T1000 (cell line): ENCODE measurements around the gene KDM5A.
"Not testable (repeated sequence)": the region's sequence is repeated elsewhere in the genome, so short reads cannot be mapped to it uniquely, and the experiment has no call there.

Experiments used
- DNase-seq: peaks from one replicate; lab custom pipeline; 2025; ENCODE audit warnings: mixed read lengths; lab: John Stamatoyannopoulos, UW

Gene KDM5A

DNA sequence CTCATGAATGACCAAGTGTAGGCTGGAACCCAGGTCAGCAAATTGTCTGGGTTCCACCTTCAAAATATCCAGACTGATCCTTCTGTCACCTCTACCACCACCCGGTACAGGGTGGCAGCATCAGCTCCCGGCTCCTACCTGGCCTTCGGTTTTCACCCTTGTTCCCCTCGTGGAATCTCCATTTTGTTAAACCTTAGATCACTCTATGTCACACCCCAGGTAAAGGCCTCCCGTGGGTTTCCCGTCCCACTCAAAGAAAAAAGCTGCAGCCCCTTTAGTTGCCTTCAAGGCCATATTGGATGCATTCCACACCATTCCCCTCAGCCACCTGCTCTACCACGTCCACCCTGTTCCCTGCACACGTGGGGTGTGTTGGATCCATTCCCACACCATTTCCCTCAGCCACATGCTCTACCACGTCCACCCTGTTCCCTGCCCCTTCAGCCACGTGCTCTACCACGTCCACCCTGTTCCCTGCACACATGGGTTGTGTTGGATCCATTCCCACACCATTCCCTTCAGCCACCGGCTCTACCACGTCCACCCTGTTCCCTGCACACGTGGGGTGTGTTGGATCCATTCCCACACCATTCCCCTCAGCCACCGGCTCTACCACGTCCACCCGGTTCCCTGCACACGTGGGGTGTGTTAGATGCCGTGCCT is 150.3 kb downstream of the KDM5A start:
- no peak for DNase-seq

DNA sequence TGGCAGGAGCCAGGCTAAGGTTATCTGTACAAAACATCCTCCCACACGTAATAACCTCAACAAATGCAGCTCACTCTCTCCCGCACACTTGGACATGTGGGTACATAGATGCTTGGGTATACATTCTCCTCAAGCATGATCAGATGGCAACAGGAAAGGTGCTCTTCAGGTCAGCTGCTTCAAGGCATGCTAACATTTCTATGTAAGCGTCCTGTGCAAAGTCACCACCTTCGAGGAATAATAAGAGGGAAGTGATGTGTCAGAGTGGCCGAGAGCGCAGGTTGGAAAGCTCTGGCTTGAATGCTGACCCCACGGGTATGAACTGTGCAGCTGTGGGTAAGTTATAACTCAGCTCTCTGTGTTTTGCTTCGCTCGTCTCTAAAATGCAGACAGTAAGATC is 151.0 kb downstream of the KDM5A start:
- DNase-seq: no peak

DNA sequence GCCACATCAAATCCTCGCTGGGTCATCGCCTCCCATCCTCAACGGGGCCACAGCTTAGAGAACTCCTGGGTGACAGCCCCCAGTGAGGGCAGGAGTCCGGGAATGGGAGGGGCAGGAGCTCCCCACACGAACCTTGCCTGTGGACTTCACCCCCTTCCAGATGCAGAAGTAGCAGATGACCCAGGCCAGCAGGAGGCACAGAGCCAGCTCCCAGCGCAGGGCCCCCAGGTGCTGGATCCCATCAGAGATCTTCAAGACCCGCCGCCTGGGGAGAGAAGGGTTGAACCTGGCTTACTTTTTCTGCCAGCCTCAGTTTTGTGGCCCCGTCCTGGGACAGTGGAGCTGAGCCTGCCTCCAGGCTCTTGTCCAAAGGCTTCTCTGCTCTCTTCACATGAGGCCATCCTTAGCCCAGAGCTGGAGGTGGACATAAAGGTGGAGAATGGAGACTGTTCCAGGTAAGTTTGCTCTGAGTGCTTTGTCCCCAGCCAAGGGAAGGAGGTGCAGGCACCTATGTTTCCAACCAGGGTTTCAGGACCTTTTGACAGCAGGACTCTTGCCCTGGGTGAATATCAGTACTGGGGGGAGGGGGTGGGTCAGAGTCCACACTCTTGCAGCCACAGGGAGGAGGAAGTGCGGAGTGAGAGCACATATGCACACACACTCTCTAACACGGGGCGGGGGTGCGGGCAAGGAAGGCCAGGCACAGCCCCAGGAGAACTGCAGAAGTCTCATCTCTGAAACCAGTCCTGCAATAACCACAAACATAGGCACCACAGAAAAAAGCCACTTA is 151.9 kb downstream of the KDM5A start:
- no peak for DNase-seq

DNA sequence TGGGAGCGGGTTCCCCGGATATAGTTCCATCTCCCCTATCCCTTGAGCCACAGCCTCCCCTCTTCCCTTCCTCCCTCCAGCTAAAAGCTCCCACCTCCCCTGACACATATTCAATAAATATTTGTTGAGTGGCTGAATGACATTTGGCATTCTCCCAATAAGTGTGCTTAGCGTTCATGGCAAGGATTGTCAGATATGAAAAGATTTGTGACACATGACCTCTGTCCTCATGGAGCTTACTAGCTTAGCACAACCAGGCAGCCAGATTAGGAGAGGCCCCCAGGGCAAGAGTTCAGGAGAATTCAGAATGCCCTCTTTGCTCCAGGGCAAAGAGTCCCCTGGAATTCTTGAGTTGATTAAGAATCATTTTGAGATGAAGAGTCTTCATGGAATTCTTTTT is 152.7 kb downstream of the KDM5A start:
- DNase-seq: no peak

DNA sequence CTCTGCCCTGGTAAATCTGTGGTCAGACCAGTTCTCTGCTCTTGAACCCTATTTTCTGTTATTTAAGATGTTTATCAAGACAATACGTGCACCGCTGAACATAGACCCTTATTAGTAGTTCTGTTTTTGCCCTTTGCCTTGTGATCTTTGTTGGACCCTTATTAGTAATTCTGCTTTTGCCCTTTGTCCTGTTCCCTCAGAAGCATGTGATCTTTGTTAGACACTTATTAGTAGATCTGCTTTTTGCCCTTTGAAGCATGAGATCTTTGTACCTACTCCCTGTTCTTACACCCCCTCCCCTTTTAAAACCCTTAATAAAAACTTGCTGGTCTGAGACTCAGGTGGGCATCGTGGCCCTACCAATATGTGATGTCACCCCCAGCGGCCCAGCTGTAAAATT is 153.2 kb downstream of the KDM5A start:
- not testable (repeated sequence) for DNase-seq

DNA sequence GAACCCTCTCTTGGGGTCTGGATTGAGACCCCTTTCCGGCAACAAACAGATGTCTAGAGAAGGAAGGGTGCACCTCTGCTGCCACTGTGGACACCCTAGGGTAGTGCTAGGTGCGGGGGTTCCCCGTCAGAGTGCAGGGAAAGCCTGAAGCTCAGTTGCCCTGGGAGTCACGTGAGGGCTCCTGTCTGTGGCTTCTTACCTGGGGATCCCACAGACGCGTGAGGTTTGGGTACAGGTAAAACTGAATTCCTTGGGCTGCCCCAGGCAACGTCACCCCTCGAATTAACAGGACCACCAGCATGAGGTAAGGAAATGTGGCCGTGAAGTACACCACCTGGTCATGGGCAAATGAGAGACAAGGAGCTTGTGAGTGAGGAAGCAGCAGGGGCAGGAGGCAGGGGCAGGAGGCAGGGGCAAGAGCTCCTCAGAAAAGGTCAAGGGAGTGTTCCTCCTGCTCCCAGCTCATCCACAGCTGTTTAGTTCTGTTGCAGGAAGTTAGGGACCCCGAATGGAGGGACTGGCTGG is 154.2 kb downstream of the KDM5A start:
- DNase-seq: no peak

DNA sequence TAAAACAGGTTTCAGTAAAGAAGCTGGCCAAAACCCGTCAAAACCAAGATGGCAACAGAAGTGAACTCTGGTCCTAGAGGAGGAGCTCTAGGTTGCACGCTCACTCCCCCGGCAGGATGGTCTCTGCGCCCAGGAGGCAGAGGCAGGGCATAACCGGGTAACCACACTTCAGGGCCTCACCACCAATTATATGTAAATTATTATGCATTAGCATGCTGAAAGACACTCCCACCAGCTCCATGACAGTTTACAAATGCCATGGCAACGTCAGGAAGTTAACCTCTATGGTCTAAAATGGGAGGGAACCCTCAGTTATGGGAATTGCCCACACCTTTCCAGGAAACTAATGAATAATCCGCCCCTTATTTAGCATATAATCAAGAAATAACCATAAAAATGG is 155.1 kb downstream of the KDM5A start:
- DNase-seq: no peak

DNA sequence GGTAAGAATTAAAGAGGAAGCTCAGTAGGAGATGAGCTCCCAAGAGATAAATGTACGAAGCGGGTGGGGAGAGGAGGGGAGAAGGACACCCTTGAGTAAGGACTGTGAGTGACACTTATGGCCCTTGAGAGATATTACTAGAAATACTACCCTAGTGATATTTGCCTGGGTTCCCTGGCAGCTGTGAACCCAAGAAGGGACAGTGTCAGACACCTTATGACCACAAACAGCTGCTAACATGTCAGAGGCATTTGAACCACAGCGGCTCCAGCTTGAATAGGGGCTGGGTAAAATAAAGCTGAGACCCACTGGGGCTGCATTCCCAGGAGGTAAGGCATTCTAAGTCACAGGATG is 155.5 kb downstream of the KDM5A start:
- no peak for DNase-seq

DNA sequence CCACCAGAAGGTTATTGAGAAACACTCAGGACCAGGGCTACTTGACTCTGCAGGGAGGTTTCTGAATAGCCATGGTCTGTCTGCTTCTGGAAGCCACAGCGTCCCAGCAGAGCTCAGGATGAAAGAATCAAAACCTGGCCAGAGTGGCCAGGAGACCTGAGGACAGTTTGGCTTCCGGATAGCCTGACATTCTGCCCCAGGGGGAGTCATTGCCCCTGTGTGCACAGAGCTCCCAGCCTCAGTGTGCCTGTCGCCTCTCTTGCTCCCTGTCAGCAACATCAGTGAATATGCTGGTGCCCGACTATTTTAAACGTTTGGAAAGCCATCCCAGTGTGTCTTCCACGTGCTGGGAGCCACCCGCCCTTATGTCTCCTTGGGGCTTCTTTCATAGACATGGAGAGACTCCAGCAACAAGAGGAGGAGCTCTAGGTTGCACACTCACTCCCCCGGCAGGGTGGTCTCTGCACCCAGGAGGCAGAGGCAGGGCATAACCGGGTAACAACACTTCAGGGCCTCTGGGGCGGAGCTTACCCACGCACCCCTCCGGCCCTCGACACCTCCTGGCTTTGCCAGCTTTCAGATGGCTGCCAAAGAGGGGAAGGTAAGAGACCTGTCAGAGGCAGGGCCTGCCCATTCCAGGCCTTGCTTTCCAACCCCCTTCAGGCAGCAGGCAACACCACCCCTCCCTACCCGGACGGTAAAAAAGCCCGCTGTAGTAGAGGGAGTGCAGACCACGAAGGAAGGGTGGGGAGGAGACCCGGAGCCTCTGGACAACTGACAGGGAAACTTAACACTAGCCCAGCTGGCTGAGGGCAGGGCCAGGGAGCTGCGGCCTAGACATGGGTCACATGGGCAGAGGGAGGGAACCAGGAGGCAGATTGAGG is 156.1 kb downstream of the KDM5A start:
- no peak for DNase-seq

DNA sequence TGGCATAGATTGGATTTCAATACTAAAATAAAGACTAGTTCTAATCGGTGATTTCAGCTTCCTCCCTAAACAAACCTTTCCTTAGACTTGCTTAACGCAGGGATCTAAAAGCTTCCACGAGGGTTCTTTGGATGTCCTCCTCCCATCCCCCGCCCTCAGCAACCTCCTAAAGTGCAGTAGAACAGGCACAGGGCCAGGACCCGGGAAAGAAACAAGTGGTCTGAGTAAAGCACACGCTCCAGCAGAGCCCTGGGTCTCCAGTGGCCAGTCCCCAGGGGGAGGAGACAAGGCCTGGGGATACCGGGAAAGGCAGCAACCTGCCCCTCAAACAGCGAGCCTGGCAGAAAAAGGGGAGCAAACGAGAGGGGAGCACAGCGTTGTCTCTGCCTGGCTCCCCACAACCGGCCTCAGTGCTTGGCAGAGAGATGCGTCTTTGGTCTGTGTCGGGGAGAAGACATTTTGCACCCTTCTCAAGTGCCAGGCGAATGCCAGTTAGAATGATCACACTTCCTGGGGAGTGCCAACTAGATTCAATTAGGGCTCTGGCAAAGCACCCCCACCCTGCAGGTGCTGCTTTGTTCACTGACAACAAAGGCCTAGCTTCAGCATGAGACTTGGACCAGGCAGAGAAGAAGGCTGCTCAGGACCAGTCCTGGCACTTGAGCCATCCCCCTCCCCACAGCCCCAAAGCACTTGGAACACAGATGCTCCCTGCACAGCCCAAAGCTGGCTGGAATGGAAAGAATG is 158.0 kb downstream of the KDM5A start:
- no peak for DNase-seq
